ENCODE data around the gene CDH13. TPM values are rescaled to one million over a fixed set of nuclear protein-coding genes. Genes with fewer than 3 reads are reported as not detected.

The CDH13 gene
- total and polyA plus RNA-seq, 2 experiments from 2014 or later, result 1.6 to 4.4 TPM

GRCh38 chr16:83554096-83554495, 927.3 kb downstream of the CDH13 start:
- H3K36me3 Mint-ChIP-seq (ENCODE audit: low read depth), result no peaks in the 10 kb centered on the region
- Histone ChIP-seq H3K36me3 (ENCODE audit: insufficient read depth) (no peaks in the 10 kb centered on the region), H3K79me2 (replicated peaks; ENCODE audit: insufficient read depth) (no peaks in the 10 kb centered on the region), H3K27ac (ENCODE audit: low read depth) (no peak overlapping the region), H3F3A (replicated peaks; ENCODE audit: low read depth) (no peaks in the 10 kb centered on the region), H3K27me3 (ENCODE audit: insufficient read depth) (no peaks in the 10 kb centered on the region), H3K4me2 (no peak overlapping the region), H4K20me1 (replicated peaks; ENCODE audit: insufficient read depth) (no peaks in the 10 kb centered on the region), H3K4me1 (ENCODE audit: insufficient read depth) (no peaks in the 10 kb centered on the region; the same call in 1 of the 2 replicates), H3K4me3 (no peak overlapping the region), H2AFZ (no peak overlapping the region), H3K9me2 (ENCODE audit: insufficient read depth) (0 out of 2 replicates have a peak, but pooled peaks cover 8% of the 10 kb centered on the region)
- H3K27me3 Mint-ChIP-seq (ENCODE audit: insufficient read depth, low read depth, poor library complexity), result no peaks in the 10 kb centered on the region
- DNase-seq (ENCODE audit: low spot score), result no peak
- H3K4me3 Mint-ChIP-seq, result no peak overlapping the region
- no peak overlapping the region for H3K27ac Mint-ChIP-seq
- peaks cover 9% of the 10 kb centered on the region for H3K4me1 Mint-ChIP-seq
- TF ChIP-seq CTCF (conservative IDR thresholded peaks at IDR 0.05; ENCODE audit: low read depth in 2 of 2), result no peak
- TF ChIP-seq POLR2AphosphoS5 (IDR thresholded peaks at IDR 0.05; ENCODE audit: low read depth), result no peak
- TF ChIP-seq NANOG (IDR thresholded peaks at IDR 0.05; ENCODE audit: borderline replicate concordance), result no peak
- no peak for TF ChIP-seq STAT1 (IDR thresholded peaks at IDR 0.05; ENCODE audit: unreplicated experiment)
- TF ChIP-seq ZNF462 (CRISPR knock-in tag; IDR thresholded peaks at IDR 0.05), result no peak
- TF ChIP-seq EZH2 (IDR thresholded peaks at IDR 0.05; ENCODE audit: low read depth, unreplicated experiment), result no peak
- no peak for TF ChIP-seq EZH2phosphoT487 (IDR thresholded peaks at IDR 0.05; ENCODE audit: unreplicated experiment)
- no peak for TF ChIP-seq ZNF114 (CRISPR knock-in tag; IDR thresholded peaks at IDR 0.05)
- no peak for TF ChIP-seq CREB1 (CRISPR knock-in tag; IDR thresholded peaks at IDR 0.05; ENCODE audit: low read depth)
- no peak for TF ChIP-seq ZNF331 (CRISPR knock-in tag; IDR thresholded peaks at IDR 0.05; ENCODE audit: low read depth)
- TF ChIP-seq JUNB (IDR thresholded peaks at IDR 0.05; ENCODE audit: unreplicated experiment), result no peak
- no peak for TF ChIP-seq REST (IDR thresholded peaks at IDR 0.05; ENCODE audit: unreplicated experiment)
- TF ChIP-seq ETS1 (IDR thresholded peaks at IDR 0.05), result no peak
- no peaks in the 10 kb centered on the region for H3K9me3 Mint-ChIP-seq
- ATAC-seq, result no peak

Data from GM23338 (cell line).